ENCODE measurements around the gene PIGC. TPM values are rescaled to one million over a fixed set of nuclear protein-coding genes. Genes with fewer than 3 reads are reported as not detected.

Gene PIGC
- total and polyA plus RNA-seq, 10 of the 15 experiments (the other 5 are each of a cell fraction or from before 2014, with no cell fraction given), result 11.0 to 37.3 (median 19.6) TPM

DNA sequence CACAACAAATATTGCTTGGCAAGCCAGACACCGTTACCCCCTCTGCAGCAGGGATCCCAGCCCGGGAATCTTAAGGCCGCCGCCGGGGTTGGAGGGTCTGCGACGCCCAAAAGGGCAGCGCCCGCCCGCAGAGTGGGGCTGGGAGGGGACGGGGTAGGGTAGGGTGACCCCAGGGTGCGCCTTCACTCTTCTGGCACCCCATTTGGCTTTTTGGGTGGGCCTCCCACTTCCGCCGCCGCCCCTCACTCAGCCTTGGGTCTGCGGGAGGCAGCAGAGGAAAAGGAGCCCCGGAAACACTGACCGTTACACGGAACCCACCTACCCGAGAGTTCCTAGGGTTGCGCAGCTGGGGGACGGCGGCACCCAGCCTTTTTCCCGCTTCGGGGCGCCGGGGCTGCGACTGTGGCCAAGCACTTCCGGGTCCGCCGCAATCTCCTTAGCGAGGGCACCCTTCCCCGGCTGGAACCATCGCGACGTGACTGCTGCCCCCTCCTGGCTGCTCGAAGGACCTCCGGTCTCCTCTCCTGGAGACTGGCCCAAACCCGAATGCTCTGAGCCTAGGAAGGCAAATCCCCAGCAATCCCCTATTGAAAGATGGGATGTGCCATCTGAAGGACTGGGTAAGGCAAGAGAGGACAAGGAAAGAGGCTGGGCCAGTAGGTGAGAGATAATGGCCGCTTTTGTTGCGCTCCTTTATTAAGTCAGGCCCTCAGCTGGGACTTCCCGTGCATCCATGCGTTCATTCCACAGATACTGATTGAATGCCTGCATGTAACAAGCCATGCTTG is at the start of gene PIGC (continued):
- TF ChIP-seq, protein P1, sequence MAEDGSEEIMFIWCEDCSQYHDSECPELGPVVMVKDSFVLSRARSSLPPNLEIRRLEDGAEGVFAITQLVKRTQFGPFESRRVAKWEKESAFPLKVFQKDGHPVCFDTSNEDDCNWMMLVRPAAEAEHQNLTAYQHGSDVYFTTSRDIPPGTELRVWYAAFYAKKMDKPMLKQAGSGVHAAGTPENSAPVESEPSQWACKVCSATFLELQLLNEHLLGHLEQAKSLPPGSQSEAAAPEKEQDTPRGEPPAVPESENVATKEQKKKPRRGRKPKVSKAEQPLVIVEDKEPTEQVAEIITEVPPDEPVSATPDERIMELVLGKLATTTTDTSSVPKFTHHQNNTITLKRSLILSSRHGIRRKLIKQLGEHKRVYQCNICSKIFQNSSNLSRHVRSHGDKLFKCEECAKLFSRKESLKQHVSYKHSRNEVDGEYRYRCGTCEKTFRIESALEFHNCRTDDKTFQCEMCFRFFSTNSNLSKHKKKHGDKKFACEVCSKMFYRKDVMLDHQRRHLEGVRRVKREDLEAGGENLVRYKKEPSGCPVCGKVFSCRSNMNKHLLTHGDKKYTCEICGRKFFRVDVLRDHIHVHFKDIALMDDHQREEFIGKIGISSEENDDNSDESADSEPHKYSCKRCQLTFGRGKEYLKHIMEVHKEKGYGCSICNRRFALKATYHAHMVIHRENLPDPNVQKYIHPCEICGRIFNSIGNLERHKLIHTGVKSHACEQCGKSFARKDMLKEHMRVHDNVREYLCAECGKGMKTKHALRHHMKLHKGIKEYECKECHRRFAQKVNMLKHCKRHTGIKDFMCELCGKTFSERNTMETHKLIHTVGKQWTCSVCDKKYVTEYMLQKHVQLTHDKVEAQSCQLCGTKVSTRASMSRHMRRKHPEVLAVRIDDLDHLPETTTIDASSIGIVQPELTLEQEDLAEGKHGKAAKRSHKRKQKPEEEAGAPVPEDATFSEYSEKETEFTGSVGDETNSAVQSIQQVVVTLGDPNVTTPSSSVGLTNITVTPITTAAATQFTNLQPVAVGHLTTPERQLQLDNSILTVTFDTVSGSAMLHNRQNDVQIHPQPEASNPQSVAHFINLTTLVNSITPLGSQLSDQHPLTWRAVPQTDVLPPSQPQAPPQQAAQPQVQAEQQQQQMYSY (CRISPR knock-in tag; IDR thresholded peaks at IDR 0.05), result no peak
- TF ChIP-seq CHD1 (IDR thresholded peaks at IDR 0.05; ENCODE audit: low read depth, low read length) (no peak), WRNIP1 (IDR thresholded peaks at IDR 0.05; ENCODE audit: borderline replicate concordance, low read depth, low read length) (no peak), GABPA (IDR thresholded peaks at IDR 0.05; ENCODE audit: low read depth) (peak; percentile 86), SMC3 (IDR thresholded peaks at IDR 0.05; ENCODE audit: borderline replicate concordance, low read length) (peak; percentile 87), PAX5 (IDR thresholded peaks at IDR 0.05; ENCODE audit: borderline replicate concordance, low read depth, low read length) (no peak), TBL1XR1 (IDR thresholded peaks at IDR 0.05; ENCODE audit: low read depth, low read length) (peak; percentile 60; the same call in 1 of the 2 replicates), JUND (IDR thresholded peaks at IDR 0.05; ENCODE audit: low read depth, low read length) (no peak), HDGF (IDR thresholded peaks at IDR 0.05) (0 out of 2 replicates have a peak, but pooled peaks have one; percentile 14), IKZF2 (IDR thresholded peaks at IDR 0.05) (peak in 1 of 2 experiments; percentile 40; a peak in 1 of 4 replicates), BHLHE40 (IDR thresholded peaks at IDR 0.05; ENCODE audit: borderline replicate concordance in 1 of 2, low read depth in 2 of 2, low read length in 1 of 2) (peak in 1 of 2 experiments; percentile 40; a peak in 1 of 4 replicates), RUNX3 (IDR thresholded peaks at IDR 0.05; ENCODE audit: low read length) (peak; percentile 36), PAX8 (IDR thresholded peaks at IDR 0.05) (no peak), MYB (IDR thresholded peaks at IDR 0.05; ENCODE audit: borderline replicate concordance, low read depth, low read length) (no peak)
- TF ChIP-seq, protein P2, sequence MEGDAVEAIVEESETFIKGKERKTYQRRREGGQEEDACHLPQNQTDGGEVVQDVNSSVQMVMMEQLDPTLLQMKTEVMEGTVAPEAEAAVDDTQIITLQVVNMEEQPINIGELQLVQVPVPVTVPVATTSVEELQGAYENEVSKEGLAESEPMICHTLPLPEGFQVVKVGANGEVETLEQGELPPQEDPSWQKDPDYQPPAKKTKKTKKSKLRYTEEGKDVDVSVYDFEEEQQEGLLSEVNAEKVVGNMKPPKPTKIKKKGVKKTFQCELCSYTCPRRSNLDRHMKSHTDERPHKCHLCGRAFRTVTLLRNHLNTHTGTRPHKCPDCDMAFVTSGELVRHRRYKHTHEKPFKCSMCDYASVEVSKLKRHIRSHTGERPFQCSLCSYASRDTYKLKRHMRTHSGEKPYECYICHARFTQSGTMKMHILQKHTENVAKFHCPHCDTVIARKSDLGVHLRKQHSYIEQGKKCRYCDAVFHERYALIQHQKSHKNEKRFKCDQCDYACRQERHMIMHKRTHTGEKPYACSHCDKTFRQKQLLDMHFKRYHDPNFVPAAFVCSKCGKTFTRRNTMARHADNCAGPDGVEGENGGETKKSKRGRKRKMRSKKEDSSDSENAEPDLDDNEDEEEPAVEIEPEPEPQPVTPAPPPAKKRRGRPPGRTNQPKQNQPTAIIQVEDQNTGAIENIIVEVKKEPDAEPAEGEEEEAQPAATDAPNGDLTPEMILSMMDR (IDR thresholded peaks at IDR 0.05 in 2 of 3, conservative IDR thresholded peaks at IDR 0.05 in 1 of 3; ENCODE audit: control insufficient read depth in 2 of 3, extremely low read depth in 1 of 3, insufficient read depth in 1 of 3, low read depth in 3 of 3, low read length in 3 of 3), result peak; percentile 89 to 93 (median 91)
- TF ChIP-seq, protein P3, sequence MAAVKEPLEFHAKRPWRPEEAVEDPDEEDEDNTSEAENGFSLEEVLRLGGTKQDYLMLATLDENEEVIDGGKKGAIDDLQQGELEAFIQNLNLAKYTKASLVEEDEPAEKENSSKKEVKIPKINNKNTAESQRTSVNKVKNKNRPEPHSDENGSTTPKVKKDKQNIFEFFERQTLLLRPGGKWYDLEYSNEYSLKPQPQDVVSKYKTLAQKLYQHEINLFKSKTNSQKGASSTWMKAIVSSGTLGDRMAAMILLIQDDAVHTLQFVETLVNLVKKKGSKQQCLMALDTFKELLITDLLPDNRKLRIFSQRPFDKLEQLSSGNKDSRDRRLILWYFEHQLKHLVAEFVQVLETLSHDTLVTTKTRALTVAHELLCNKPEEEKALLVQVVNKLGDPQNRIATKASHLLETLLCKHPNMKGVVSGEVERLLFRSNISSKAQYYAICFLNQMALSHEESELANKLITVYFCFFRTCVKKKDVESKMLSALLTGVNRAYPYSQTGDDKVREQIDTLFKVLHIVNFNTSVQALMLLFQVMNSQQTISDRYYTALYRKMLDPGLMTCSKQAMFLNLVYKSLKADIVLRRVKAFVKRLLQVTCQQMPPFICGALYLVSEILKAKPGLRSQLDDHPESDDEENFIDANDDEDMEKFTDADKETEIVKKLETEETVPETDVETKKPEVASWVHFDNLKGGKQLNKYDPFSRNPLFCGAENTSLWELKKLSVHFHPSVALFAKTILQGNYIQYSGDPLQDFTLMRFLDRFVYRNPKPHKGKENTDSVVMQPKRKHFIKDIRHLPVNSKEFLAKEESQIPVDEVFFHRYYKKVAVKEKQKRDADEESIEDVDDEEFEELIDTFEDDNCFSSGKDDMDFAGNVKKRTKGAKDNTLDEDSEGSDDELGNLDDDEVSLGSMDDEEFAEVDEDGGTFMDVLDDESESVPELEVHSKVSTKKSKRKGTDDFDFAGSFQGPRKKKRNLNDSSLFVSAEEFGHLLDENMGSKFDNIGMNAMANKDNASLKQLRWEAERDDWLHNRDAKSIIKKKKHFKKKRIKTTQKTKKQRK (IDR thresholded peaks at IDR 0.05; ENCODE audit: low read depth, low read length), result no peak

All from GM12878 (cell line).